Endothelial cell of umbilical vein (primary cell): Measurements from ENCODE around the gene PKP3. TPM values are rescaled to one million over a fixed set of nuclear protein-coding genes. Genes with fewer than 3 reads are reported as not detected.

ENCODE experiments used
- BruUV-seq: library from RNA; stranded (reverse); fragments of 400-500 nt; replicated peaks from 2 replicates; lab custom pipeline; 2021; lab: Mats Ljungman, UMichigan
- CTCF ChIA-PET: fragments of 300-600, 350-600 bp; sonication (Branson Sonifier 250); formaldehyde crosslinking; loops from one replicate; lab custom pipeline; 2021; ENCODE audit warnings: antibody characterized with exemption, inconsistent platforms; lab: Charles Lee
- POLR2A ChIA-PET: fragments of 300-600, 350-600 bp; sonication (Branson Sonifier 250); formaldehyde crosslinking; loops from one replicate; lab custom pipeline; 2021; ENCODE audit warnings: antibody characterized with exemption, inconsistent platforms; lab: Charles Lee
- DNase-seq: peaks from one replicate; pipeline ENCODE4 v3.0.0-alpha.2; 2011; ENCODE audit warnings: low read depth, low spot score
- FAIRE-seq: peaks from 2 replicates; lab custom pipeline; 2011; peaks lifted over from hg19 to GRCh38; lab: Jason Lieb, UNC
- H2AFZ ChIP-seq: 2 replicates; pipeline ENCODE4 v1.6.0; 2012; ENCODE audit warnings: low read depth, low read length, control low read depth, inconsistent platforms
- H3K27ac ChIP-seq: 2 replicates; pipeline ENCODE4 v1.5.1; 2011; ENCODE audit warnings: low read depth, mild to moderate bottlenecking, control low read depth, low read length, moderate library complexity; ENCODE audit not compliant: insufficient read depth
- H3K27me3 ChIP-seq, 2 experiments: 2 replicates each; pipeline versions ENCODE4 v1.6.0 to v1.6.1; 2011; ENCODE audit warnings: low read length in 2 of 2, mixed read lengths in 1 of 2; ENCODE audit not compliant: control insufficient read depth in 2 of 2, insufficient read depth in 2 of 2
- H3K36me3 ChIP-seq, 2 experiments: 2 replicates in 1 of 2; 3 replicates in 1 of 2; pipeline ENCODE4 v1.5.1; 2011; ENCODE audit warnings: low read length in 2 of 2, mild to moderate bottlenecking in 1 of 2, moderate library complexity in 1 of 2; ENCODE audit not compliant: control insufficient read depth in 2 of 2, insufficient read depth in 2 of 2; ENCODE audit errors: extremely low read depth in 1 of 2
- H3K4me1 ChIP-seq: 3 replicates; pipeline ENCODE4 v1.5.1; 2011; ENCODE audit warnings: mild to moderate bottlenecking, low read length; ENCODE audit not compliant: control insufficient read depth, insufficient read depth; ENCODE audit errors: extremely low read depth
- H3K4me2 ChIP-seq: 2 replicates; pipeline ENCODE4 v1.6.1; 2011; ENCODE audit warnings: low read length, control low read depth, mixed read lengths; ENCODE audit not compliant: insufficient read depth
- H3K4me3 ChIP-seq, 3 experiments: fragments of 200-600 bp in 1 of 3; sonication (generic), shearing (Covaris generic) in 1 of 3; replicated peaks in 1 of 3; 2 replicates each; pipeline ENCODE4 v1.5.1; 2011 to 2016; ENCODE audit warnings: control low read depth in 3 of 3, low read length in 3 of 3, mild to moderate bottlenecking in 2 of 3, inconsistent platforms in 1 of 3, low read depth in 1 of 3, moderate library complexity in 1 of 3; ENCODE audit not compliant: insufficient read depth in 1 of 3
- H3K79me2 ChIP-seq: 2 replicates; pipeline ENCODE4 v1.6.0; 2012; ENCODE audit warnings: low read length, inconsistent platforms; ENCODE audit not compliant: control insufficient read depth, insufficient read depth
- H3K9ac ChIP-seq: replicated peaks from 2 replicates; pipeline ENCODE3; 2011; ENCODE audit warnings: low read length, control low read depth; ENCODE audit not compliant: insufficient read depth; ENCODE audit errors: extremely low read depth
- H3K9me1 ChIP-seq: replicated peaks from 3 replicates; pipeline ENCODE4 v1.6.0; 2011; ENCODE audit warnings: mild to moderate bottlenecking, low read length; ENCODE audit not compliant: control insufficient read depth, insufficient read depth; ENCODE audit errors: extremely low read depth
- H3K9me3 ChIP-seq: replicated peaks from 2 replicates; pipeline ENCODE4 v1.5.1; 2012; ENCODE audit warnings: low read length, inconsistent platforms; ENCODE audit not compliant: control insufficient read depth, insufficient read depth
- H4K20me1 ChIP-seq: replicated peaks from 2 replicates; pipeline ENCODE3; 2011; ENCODE audit warnings: mild to moderate bottlenecking, low read length; ENCODE audit not compliant: control insufficient read depth, insufficient read depth; ENCODE audit errors: extremely low read depth
- CTCF ChIP-seq, 2 donors: IDR thresholded peaks; 1 replicate in 1 of 2; 2 replicates in 1 of 2; pipeline ENCODE4 v1.5.1; 2011; ENCODE audit warnings: low read length in 2 of 2, mild to moderate bottlenecking in 2 of 2, moderate library complexity in 2 of 2, control low read depth in 1 of 2, inconsistent platforms in 1 of 2, low read depth in 1 of 2; ENCODE audit not compliant: insufficient read depth in 1 of 2; ENCODE audit errors: extremely low read depth in 1 of 2
- GATA2 ChIP-seq: IDR thresholded peaks from 2 replicates; pipeline ENCODE4 v1.7.0; 2011; ENCODE audit warnings: low read depth, mild to moderate bottlenecking, moderate library complexity, mixed read lengths, low read length; ENCODE audit not compliant: insufficient read length, insufficient read depth
- MYC ChIP-seq: IDR thresholded peaks from one replicate; pipeline ENCODE4 v1.6.1; 2011; ENCODE audit warnings: mild to moderate bottlenecking, low read depth, low read length
- POLR2AphosphoS5 ChIP-seq: IDR thresholded peaks from 2 replicates; pipeline ENCODE4 v1.6.1; 2012; ENCODE audit warnings: low read depth, mild to moderate bottlenecking, control low read depth, low read length, moderate library complexity; ENCODE audit not compliant: insufficient read depth
- dilution Hi-C: fragments of 300-500 bp; cut with MboI; formaldehyde crosslinking; loops from one replicate; pipeline ENCODE4 v1.15.0; 2019; ENCODE audit warnings: low sequenced_read_pairs; ENCODE audit not compliant: extremely low pct_ligation_motif_present
- intact Hi-C: fragments of 100-400 bp; cut with micrococcal nuclease; formaldehyde crosslinking; loops from one replicate; pipeline ENCODE4 v1.10.0; 2022
- polyA plus RNA-seq, 4 experiments: library from polyadenylated mRNA; depleted of rRNA in 3 of 4; stranded (reverse) in 3 of 4; unstranded in 1 of 4; fragments of >200 nt; gene quantifications; 2 replicates each; pipeline versions ENCODE4 v1.2.1 to v1.2.3, GENCODE V29; 2011 to 2012; ENCODE audit warnings: missing spikeins in 1 of 4
- total RNA-seq: library from RNA; stranded (reverse); gene quantifications from 2 replicates; pipeline ENCODE4 v1.2.3, GENCODE V29; 2021

Gene PKP3
- total and polyA plus RNA-seq, 2 donors (not counting 3 experiments of a cell fraction or from before 2014, with no cell fraction given) = 0.27 to 0.59 TPM

- H3K27ac ChIP-seq = no peak overlapping the region
- no peaks in the 10 kb centered on the region for H4K20me1 ChIP-seq
- H3K27me3 ChIP-seq = peaks cover 0 to 2% of the 10 kb centered on the region in 2 experiments
- no peak overlapping the region for H3K9ac ChIP-seq
- no peak for TF ChIP-seq MYC
- no peak for TF ChIP-seq POLR2AphosphoS5
- TF ChIP-seq GATA2 = no peak
- TF ChIP-seq CTCF (IDR thresholded peaks at IDR 0.05; ENCODE audit: extremely low read depth in 1 of 2, insufficient read depth in 1 of 2, low read depth in 1 of 2, low read length in 2 of 2) = no peak
- no peak overlapping the region for H3K4me2 ChIP-seq
- H3K4me3 ChIP-seq = no peak overlapping the region
- H3K4me1 ChIP-seq = peaks cover 6% of the 10 kb centered on the region
- intact Hi-C loops (loop anchor here (5.0 kb wide), 1 partner anchor 194 kb away; no protein-coding TSS in a partner anchor), dilution Hi-C loops (no loop called here)
- peaks cover 10% of the 10 kb centered on the region for H3K79me2 ChIP-seq
- no TSS peak for BruUV-seq
- POLR2A ChIA-PET = no interaction called here
- no peaks in the 10 kb centered on the region for H3K9me1 ChIP-seq
- H3K9me3 ChIP-seq = no peaks in the 10 kb centered on the region
- FAIRE-seq = no peak
- no peaks in the 10 kb centered on the region for H3K36me3 ChIP-seq
- CTCF ChIA-PET = interaction anchor here (1.3 to 1.6 kb wide), 2 partner anchors 28 to 49 kb away, joined by 3 read pairs; no protein-coding TSS in a partner anchor
- H2AFZ ChIP-seq = no peak overlapping the region
- DNase-seq = no peak
Measured at GRCh38 chr11:445765-446588, 52.0 kb downstream of the PKP3 start.
